Testis (tissue), 3 donors: ENCODE data around the gene GRIK2. TPM values are rescaled to one million over a fixed set of nuclear protein-coding genes. Genes with fewer than 3 reads are reported as not detected.

Experiments
- DNase-seq: peaks from one replicate; pipeline ENCODE4 v3.0.0-alpha.2; 2019
- H3K27ac ChIP-seq, 2 donors: fragments of 200-600 bp; sonication (generic); one replicate each; pipeline ENCODE4 v1.5.1; 2019
- H3K27me3 ChIP-seq: fragments of 200-600 bp; sonication (generic); one replicate; pipeline ENCODE4 v1.5.1; 2019
- H3K36me3 ChIP-seq: fragments of 200-600 bp; sonication (generic); one replicate; pipeline ENCODE4 v1.5.1; 2017; ENCODE audit warnings: low read depth; ENCODE audit errors: missing control alignments
- H3K4me1 ChIP-seq: fragments of 200-600 bp; sonication (generic); one replicate; pipeline ENCODE4 v1.5.1; 2019
- H3K4me3 ChIP-seq, 2 donors: fragments of 200-600 bp; sonication (generic); one replicate each; pipeline ENCODE4 v1.5.1; 2017 to 2019
- H3K9me3 ChIP-seq: fragments of 200-600 bp; sonication (generic); one replicate; pipeline ENCODE4 v1.5.1; 2017
- POLR2A ChIP-seq: fragments of 450-650 bp; IDR thresholded peaks from one replicate; pipeline ENCODE4 v1.6.1; 2017; ENCODE audit warnings: antibody characterized with exemption, mild to moderate bottlenecking, moderate library complexity
- WGBS, 2 donors: methylation state at CpG; one replicate each; pipeline ENCODE4 v1.1.5; 2018; 5-methylcytosine and 5-hydroxymethylcytosine counted together
- intact Hi-C: fragments of 100-400 bp; cut with DNase I; formaldehyde crosslinking; loops from one replicate; pipeline ENCODE4 v1.15.1; 2023; ENCODE audit warnings: low total_unique reads
- polyA plus RNA-seq: library from polyadenylated mRNA; stranded (reverse); fragments of 350-450 nt; fragmentation: Illumina TruSeq; extraction: RNeasy Lipid Tissue Mini Kit (QIAGEN cat#74804); gene quantifications from one replicate; pipeline ENCODE4 v1.2.3, GENCODE V29; 2014; ENCODE audit warnings: low read depth, low replicate concordance; ENCODE audit not compliant: insufficient read depth
- total RNA-seq, 2 donors: library from RNA; depleted of rRNA; stranded (reverse); fragments of >200 nt; gene quantifications; one replicate each; pipeline ENCODE4 v1.2.3, GENCODE V29; 2016
- TF ChIP-seq, protein P1 (sequence below), 3 experiments: fragments of 450-650 bp in 2 of 3; fragments of 200-600 bp in 1 of 3; sonication (generic) in 1 of 3; IDR thresholded peaks; one replicate each; pipeline ENCODE4 v1.5.1; 2016 to 2019; ENCODE audit warnings: antibody characterized with exemption in 3 of 3, mild to moderate bottlenecking in 2 of 3, moderate library complexity in 1 of 3

Gene GRIK2
- total and polyA plus RNA-seq, 3 donors from 2014 or later = 1.1 to 23.5 (median 12.4) TPM

DNA sequence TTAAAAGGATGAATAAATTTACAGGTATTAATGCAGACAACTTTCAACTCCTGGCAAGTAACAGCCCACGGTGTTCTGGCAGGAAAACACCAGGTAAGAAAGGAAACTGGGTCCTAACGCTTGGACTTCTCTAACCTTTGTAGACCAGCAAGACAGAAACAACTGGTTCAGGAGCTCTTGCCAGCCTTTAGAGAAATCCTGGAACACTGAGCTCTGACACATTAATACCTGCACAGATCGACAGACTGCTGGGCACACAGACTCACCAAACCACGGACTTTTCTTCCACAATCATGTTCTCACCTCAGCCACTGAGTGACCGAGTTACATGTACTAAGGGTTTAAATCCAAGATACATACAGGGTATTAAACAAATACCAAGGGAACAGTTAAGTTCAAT is 36.3 kb downstream of the GRIK2 start:
- intact Hi-C loops = no loop called here
- TF ChIP-seq, protein P1, sequence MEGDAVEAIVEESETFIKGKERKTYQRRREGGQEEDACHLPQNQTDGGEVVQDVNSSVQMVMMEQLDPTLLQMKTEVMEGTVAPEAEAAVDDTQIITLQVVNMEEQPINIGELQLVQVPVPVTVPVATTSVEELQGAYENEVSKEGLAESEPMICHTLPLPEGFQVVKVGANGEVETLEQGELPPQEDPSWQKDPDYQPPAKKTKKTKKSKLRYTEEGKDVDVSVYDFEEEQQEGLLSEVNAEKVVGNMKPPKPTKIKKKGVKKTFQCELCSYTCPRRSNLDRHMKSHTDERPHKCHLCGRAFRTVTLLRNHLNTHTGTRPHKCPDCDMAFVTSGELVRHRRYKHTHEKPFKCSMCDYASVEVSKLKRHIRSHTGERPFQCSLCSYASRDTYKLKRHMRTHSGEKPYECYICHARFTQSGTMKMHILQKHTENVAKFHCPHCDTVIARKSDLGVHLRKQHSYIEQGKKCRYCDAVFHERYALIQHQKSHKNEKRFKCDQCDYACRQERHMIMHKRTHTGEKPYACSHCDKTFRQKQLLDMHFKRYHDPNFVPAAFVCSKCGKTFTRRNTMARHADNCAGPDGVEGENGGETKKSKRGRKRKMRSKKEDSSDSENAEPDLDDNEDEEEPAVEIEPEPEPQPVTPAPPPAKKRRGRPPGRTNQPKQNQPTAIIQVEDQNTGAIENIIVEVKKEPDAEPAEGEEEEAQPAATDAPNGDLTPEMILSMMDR (IDR thresholded peaks at IDR 0.05) = no peak
- no peak for TF ChIP-seq POLR2A
- Histone ChIP-seq H3K9me3 (no peaks in the 10 kb centered on the region), H3K4me1 (no peaks in the 10 kb centered on the region), H3K27ac (no peak overlapping the region), H3K36me3 (no peaks in the 10 kb centered on the region), H3K27me3 (no peaks in the 10 kb centered on the region), H3K4me3 (no peak overlapping the region)
- 68 to 93% methylated on average over 5 of the region's 5 CpGs for WGBS, 2 donors
- DNase-seq = no peak

GRCh38 chr6:101433141-101433540 is 39.6 kb downstream of the GRIK2 start:
- Histone ChIP-seq H3K4me1 (no peaks in the 10 kb centered on the region), H3K4me3 (no peak overlapping the region), H3K27me3 (no peaks in the 10 kb centered on the region), H3K36me3 (no peaks in the 10 kb centered on the region), H3K9me3 (no peaks in the 10 kb centered on the region), H3K27ac (no peak overlapping the region)
- no peak for DNase-seq
- intact Hi-C loops = no loop called here
- WGBS, 2 donors = 94 to 95% methylated on average over 5 of the region's 5 CpGs
- TF ChIP-seq, protein P1 (IDR thresholded peaks at IDR 0.05) = no peak

GRCh38 chr6:101434601-101435000 is 41.1 kb downstream of the GRIK2 start:
- Histone ChIP-seq H3K4me3 (no peak overlapping the region), H3K4me1 (no peaks in the 10 kb centered on the region), H3K36me3 (no peaks in the 10 kb centered on the region), H3K27ac (no peak overlapping the region), H3K27me3 (no peaks in the 10 kb centered on the region), H3K9me3 (no peaks in the 10 kb centered on the region)
- WGBS, 2 donors = 71 to 80% methylated on average over 2 of the region's 2 CpGs
- TF ChIP-seq POLR2A = no peak
- TF ChIP-seq, protein P1 (IDR thresholded peaks at IDR 0.05) = no peak
- intact Hi-C loops = no loop called here
- DNase-seq = no peak

GRCh38 chr6:101435038-101435437 is 41.5 kb downstream of the GRIK2 start:
- no peaks in the 10 kb centered on the region for H3K36me3 ChIP-seq
- intact Hi-C loops = no loop called here
- H3K27me3 ChIP-seq = no peaks in the 10 kb centered on the region
- TF ChIP-seq, protein P1 (IDR thresholded peaks at IDR 0.05) = no peak
- no peak for TF ChIP-seq POLR2A
- no peaks in the 10 kb centered on the region for H3K4me1 ChIP-seq
- WGBS, 2 donors = 54 to 68% methylated on average over 1 of the region's 1 CpG
- H3K9me3 ChIP-seq = no peaks in the 10 kb centered on the region
- no peak overlapping the region for H3K4me3 ChIP-seq
- DNase-seq = no peak
- H3K27ac ChIP-seq = no peak overlapping the region

DNA sequence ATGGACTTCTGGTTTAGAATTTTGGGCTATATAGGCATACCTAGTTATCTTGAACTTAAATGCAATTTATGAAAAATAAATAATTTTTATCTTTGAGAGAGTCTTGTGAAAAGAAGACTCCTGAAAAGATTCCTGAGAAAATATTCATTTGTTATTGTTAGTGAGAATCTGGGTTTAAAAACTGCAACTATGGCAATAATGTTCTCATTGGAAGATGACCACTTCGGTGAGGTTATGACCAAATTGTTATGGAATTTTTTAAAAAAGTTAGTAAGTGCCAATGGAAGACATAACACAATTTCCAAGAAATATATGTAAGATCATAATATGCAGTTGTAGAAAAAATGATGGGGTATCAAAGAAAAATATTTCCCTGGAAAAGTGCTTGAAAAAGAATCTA is 46.3 kb downstream of the GRIK2 start:
- 91 to 96% methylated on average over 1 of the region's 1 CpG for WGBS, 2 donors
- no peaks in the 10 kb centered on the region for H3K27me3 ChIP-seq
- no peaks in the 10 kb centered on the region for H3K36me3 ChIP-seq
- H3K9me3 ChIP-seq = no peaks in the 10 kb centered on the region
- intact Hi-C loops = no loop called here
- no peak overlapping the region for H3K27ac ChIP-seq
- H3K4me3 ChIP-seq = no peak overlapping the region
- TF ChIP-seq POLR2A = no peak
- TF ChIP-seq, protein P1 (IDR thresholded peaks at IDR 0.05) = no peak
- DNase-seq = no peak
- no peaks in the 10 kb centered on the region for H3K4me1 ChIP-seq
